GM12878 (cell line): ENCODE results near the gene MAOA. TPM values are rescaled to one million over a fixed set of nuclear protein-coding genes. Genes with fewer than 3 reads are reported as not detected.

Experiments
- ATAC-seq: fragments of 200-7000 bp; cut with Tn5 transposase; 3 replicates; pipeline ENCODE4 v1.9.1; 2020; ENCODE audit warnings: mild to moderate bottlenecking, moderate library complexity
- BruUV-seq: library from RNA; stranded (reverse); fragments of 400-500 nt; replicated peaks from 2 replicates; lab custom pipeline; 2021; lab: Mats Ljungman, UMichigan
- CTCF ChIA-PET: fragments of 300-600 bp; sonication (Branson Sonifier 250); formaldehyde crosslinking; extraction: SDS; loops from one replicate; lab custom pipeline; 2021; ENCODE audit warnings: inconsistent platforms; lab: Yijun Ruan, JAX
- POLR2A ChIA-PET: fragments of 350-600 bp; formaldehyde crosslinking; extraction: SDS; loops from one replicate; lab custom pipeline; 2021; ENCODE audit warnings: inconsistent platforms; lab: Charles Lee
- RAD21 ChIA-PET: fragments of 300-600 bp; sonication (Branson Sonifier 250); formaldehyde crosslinking; loops from one replicate; lab custom pipeline; 2023; ENCODE audit warnings: antibody characterized with exemption; ENCODE audit not compliant: unreplicated experiment; lab: Charles Lee
- SMC1A ChIA-PET: fragments of 300-600 bp; sonication (Branson Sonifier 250); formaldehyde crosslinking; loops from one replicate; lab custom pipeline; 2023; ENCODE audit not compliant: unreplicated experiment, uncharacterized antibody; lab: Charles Lee
- DNase-seq: peaks from one replicate; pipeline ENCODE4 v3.0.0-alpha.2; 2011; ENCODE audit warnings: low read depth, low spot score
- FAIRE-seq: peaks from 3 replicates; lab custom pipeline; 2011; peaks lifted over from hg19 to GRCh38; lab: Jason Lieb, UNC
- H2AFZ ChIP-seq: 2 replicates; pipeline ENCODE4 v1.6.0; 2011; ENCODE audit warnings: low read depth, low read length, control low read depth; ENCODE audit not compliant: control insufficient read depth
- H3K27ac ChIP-seq: 2 replicates; pipeline ENCODE4 v1.5.1; 2011; ENCODE audit warnings: control low read depth; ENCODE audit not compliant: control insufficient read depth, insufficient read depth
- H3K27me3 ChIP-seq, 2 experiments: replicated peaks in 1 of 2; 2 replicates each; pipeline versions ENCODE4 v1.6.0 to v1.6.1; 2011; ENCODE audit warnings: low read length in 1 of 2; ENCODE audit not compliant: control insufficient read depth in 2 of 2, insufficient read depth in 2 of 2
- H3K36me3 ChIP-seq, 2 experiments: 2 replicates each; pipeline ENCODE4 v1.5.1; 2011; ENCODE audit warnings: low read length in 1 of 2; ENCODE audit not compliant: control insufficient read depth in 2 of 2, insufficient read depth in 2 of 2
- H3K4me1 ChIP-seq: 2 replicates; pipeline ENCODE4 v1.6.1; 2011; ENCODE audit warnings: mild to moderate bottlenecking, low read length, moderate library complexity, mixed read lengths; ENCODE audit not compliant: control insufficient read depth, insufficient read depth
- H3K4me2 ChIP-seq: 2 replicates; pipeline ENCODE4 v1.6.0; 2011; ENCODE audit warnings: control low read depth; ENCODE audit not compliant: control insufficient read depth, insufficient read depth
- H3K4me3 ChIP-seq: fragments of 200-600 bp; sonication (generic); 2 replicates; pipeline ENCODE4 v1.5.1; 2016
- H3K79me2 ChIP-seq: 2 replicates; pipeline ENCODE4 v1.6.0; 2011; ENCODE audit warnings: low read length; ENCODE audit not compliant: control insufficient read depth, insufficient read depth
- H3K9ac ChIP-seq: 2 replicates; pipeline ENCODE4 v1.8.0; 2011; ENCODE audit warnings: low read length, control low read depth, mixed read lengths; ENCODE audit not compliant: control insufficient read depth, insufficient read depth
- H3K9me3 ChIP-seq: replicated peaks from 3 replicates; pipeline ENCODE4 v1.5.1; 2011; ENCODE audit warnings: mild to moderate bottlenecking, low read length; ENCODE audit not compliant: control insufficient read depth, insufficient read depth
- H4K20me1 ChIP-seq: 2 replicates; pipeline ENCODE4 v1.6.0; 2011; ENCODE audit not compliant: control insufficient read depth, insufficient read depth
- BCLAF1 ChIP-seq: fragments of 450-650 bp; IDR thresholded peaks from 2 replicates; pipeline ENCODE4 v1.6.1; 2017; ENCODE audit warnings: antibody characterized with exemption, mild to moderate bottlenecking, moderate library complexity
- HSF1 ChIP-seq: fragments of 150-350 bp; IDR thresholded peaks from 2 replicates; pipeline ENCODE4 v1.6.1; 2014; ENCODE audit warnings: mild to moderate bottlenecking, low read depth, low read length
- NBN ChIP-seq: fragments of 450-650 bp; IDR thresholded peaks from 2 replicates; pipeline ENCODE4 v1.6.1; 2016
- POLR2AphosphoS2 ChIP-seq: IDR thresholded peaks from 2 replicates; pipeline ENCODE4 v1.6.1; 2011; ENCODE audit warnings: low read depth, mild to moderate bottlenecking, low read length, improper control_type of control experiment, moderate library complexity
- POU2F2 ChIP-seq: IDR thresholded peaks from 3 replicates; pipeline ENCODE4 v1.6.1; 2011; ENCODE audit warnings: low read depth, mild to moderate bottlenecking, low read length, borderline replicate concordance
- USF2 ChIP-seq: IDR thresholded peaks from 2 replicates; pipeline ENCODE4 v1.6.1; 2011; ENCODE audit warnings: low read depth, low read length, improper control_type of control experiment, borderline replicate concordance
- ZBTB11 ChIP-seq: fragments of 450-650 bp; formaldehyde crosslinking; IDR thresholded peaks from 2 replicates; pipeline ENCODE4 v1.5.0; 2022; ENCODE audit warnings: mild to moderate bottlenecking, missing genetic modification characterization
- ZNF687 ChIP-seq: fragments of 450-650 bp; IDR thresholded peaks from 2 replicates; pipeline ENCODE4 v1.6.1; 2017; ENCODE audit warnings: mild to moderate bottlenecking, moderate library complexity
- WGBS: methylation state at CpG from one replicate; pipeline ENCODE4 v1.1.6; 2016; ENCODE audit warnings: low lambda C conversion rate; ENCODE audit not compliant: insufficient replicate concordance, insufficient coverage; ENCODE audit errors: missing lambda C conversion rate; 5-methylcytosine and 5-hydroxymethylcytosine counted together
- in situ Hi-C: fragments of 300-500 bp; cut with MboI; formaldehyde crosslinking; loops from 9 replicates; pipeline ENCODE4 v1.14.3; 2018; ENCODE audit warnings: mixed read lengths
- intact Hi-C: fragments of 100-400 bp; cut with micrococcal nuclease; formaldehyde crosslinking; loops from one replicate; pipeline ENCODE4 v1.14.2; 2022; ENCODE audit not compliant: unreplicated experiment
- polyA plus RNA-seq, 11 experiments: library from polyadenylated mRNA; depleted of rRNA in 4 of 11; unstranded in 6 of 11; stranded (reverse) in 5 of 11; fragments of >200 nt; fragmentation: Nextera tagmentation in 4 of 11; fragmentation: Illumina TruSeq in 1 of 11; extraction: Ambion mirVana in 4 of 11; extraction: Trizol in 1 of 11; gene quantifications; 1 replicate in 1 of 11; 2 replicates in 10 of 11; pipeline versions ENCODE4 v1.2.1 to v1.2.3, GENCODE V29; 2011 to 2016; ENCODE audit warnings: inconsistent platforms in 2 of 11, missing spikeins in 2 of 11, low read depth in 1 of 11
- total RNA-seq, 4 experiments: library from RNA; depleted of rRNA in 3 of 4; stranded (reverse); fragments of >200 nt in 3 of 4; fragmentation: Illumina TruSeq in 1 of 4; extraction: Trizol in 1 of 4; gene quantifications; 2 replicates each; pipeline versions ENCODE4 v1.2.1 to v1.2.3, GENCODE V29; 2013 to 2021

The MAOA gene
- total and polyA plus RNA-seq, 10 of the 15 experiments (the other 5 are each of a cell fraction or from before 2014, with no cell fraction given) = 0.02 to 0.51 (median 0.08) TPM; not detected in 7

- FAIRE-seq (no peak), DNase-seq (no peak), ATAC-seq (no peak)
- H4K20me1 ChIP-seq = no peaks in the 10 kb centered on the region
- ChIA-PET SMC1A (no interaction called here), POLR2A (no interaction called here), CTCF (no interaction called here), RAD21 (no interaction called here)
- no peaks in the 10 kb centered on the region for H3K36me3 ChIP-seq
- 52% methylated on average over 5 of the region's 5 CpGs for WGBS
- in situ Hi-C loops (no loop called here), intact Hi-C loops (no loop called here)
- H3K9me3 ChIP-seq = no peaks in the 10 kb centered on the region
- no peaks in the 10 kb centered on the region for H3K4me1 ChIP-seq
- H3K79me2 ChIP-seq = no peaks in the 10 kb centered on the region
- no peak overlapping the region for H3K4me2 ChIP-seq
- no peak overlapping the region for H3K9ac ChIP-seq
- H3K4me3 ChIP-seq = no peak overlapping the region
- BruUV-seq = no TSS peak
- H2AFZ ChIP-seq = no peak overlapping the region
- H3K27ac ChIP-seq = no peak overlapping the region
- H3K27me3 ChIP-seq = no peaks in the 10 kb centered on the region
- TF ChIP-seq HSF1 (no peak), POU2F2 (no peak), USF2 (no peak), POLR2AphosphoS2 (no peak), ZNF687 (no peak), ZBTB11 (CRISPR knock-in tag) (no peak), BCLAF1 (no peak), NBN (no peak)
Observed at GRCh38 chrX:43640482-43640881, 15.6 kb upstream of the MAOA start.
